Right forelimb (tissue), 1 donor: Measurements from ENCODE around the gene SIPA1.
"Not testable (repeated sequence)": the region's sequence is repeated elsewhere in the genome, so short reads cannot be mapped to it uniquely, and the experiment has no call there.

Experiments used
- DNase-seq: peaks from one replicate; pipeline ENCODE4 v3.0.0-alpha.2; 2018

The SIPA1 gene

GRCh38 chr11:65662799-65663638 lies 25.1 kb downstream of the SIPA1 start, which contains the start of gene RELA:
RELA (minus strand) TSS chr11:65662916; CDS start chr11:65662832, 84 bp downstream.
- peak; percentile 96 for DNase-seq

- DNase-seq: no peak
Measured at GRCh38 chr11:65663639-65664200, 25.8 kb downstream of the SIPA1 start.

- DNase-seq: no peak
Measured at GRCh38 chr11:65672180-65672860, 34.4 kb downstream of the SIPA1 start.

- no peak for DNase-seq
Measured at GRCh38 chr11:65672982-65673381, 35.1 kb downstream of the SIPA1 start.

- DNase-seq: no peak
Measured at GRCh38 chr11:65680192-65680743, 42.4 kb downstream of the SIPA1 start.

GRCh38 chr11:65683480-65683879 lies 45.6 kb downstream of the SIPA1 start:
- DNase-seq: not testable (repeated sequence)

- DNase-seq: no peak
Measured at GRCh38 chr11:65685981-65686380, 48.1 kb downstream of the SIPA1 start.

GRCh38 chr11:65691847-65692246 lies 53.9 kb downstream of the SIPA1 start:
- DNase-seq: not testable (repeated sequence)

- DNase-seq: no peak
Measured at GRCh38 chr11:65692367-65692766, 54.5 kb downstream of the SIPA1 start.

- no peak for DNase-seq
Measured at GRCh38 chr11:65695459-65696241, 57.7 kb downstream of the SIPA1 start.

GRCh38 chr11:65696802-65697552 lies 59.1 kb downstream of the SIPA1 start:
- DNase-seq: no peak

GRCh38 chr11:65698205-65698604 lies 60.3 kb downstream of the SIPA1 start:
- DNase-seq: no peak

- no peak for DNase-seq
Measured at GRCh38 chr11:65699306-65699705, 61.4 kb downstream of the SIPA1 start.

GRCh38 chr11:65700399-65700798 lies 62.5 kb downstream of the SIPA1 start:
- DNase-seq: no peak
